ENCODE measurements around the gene PKIG.

DNA sequence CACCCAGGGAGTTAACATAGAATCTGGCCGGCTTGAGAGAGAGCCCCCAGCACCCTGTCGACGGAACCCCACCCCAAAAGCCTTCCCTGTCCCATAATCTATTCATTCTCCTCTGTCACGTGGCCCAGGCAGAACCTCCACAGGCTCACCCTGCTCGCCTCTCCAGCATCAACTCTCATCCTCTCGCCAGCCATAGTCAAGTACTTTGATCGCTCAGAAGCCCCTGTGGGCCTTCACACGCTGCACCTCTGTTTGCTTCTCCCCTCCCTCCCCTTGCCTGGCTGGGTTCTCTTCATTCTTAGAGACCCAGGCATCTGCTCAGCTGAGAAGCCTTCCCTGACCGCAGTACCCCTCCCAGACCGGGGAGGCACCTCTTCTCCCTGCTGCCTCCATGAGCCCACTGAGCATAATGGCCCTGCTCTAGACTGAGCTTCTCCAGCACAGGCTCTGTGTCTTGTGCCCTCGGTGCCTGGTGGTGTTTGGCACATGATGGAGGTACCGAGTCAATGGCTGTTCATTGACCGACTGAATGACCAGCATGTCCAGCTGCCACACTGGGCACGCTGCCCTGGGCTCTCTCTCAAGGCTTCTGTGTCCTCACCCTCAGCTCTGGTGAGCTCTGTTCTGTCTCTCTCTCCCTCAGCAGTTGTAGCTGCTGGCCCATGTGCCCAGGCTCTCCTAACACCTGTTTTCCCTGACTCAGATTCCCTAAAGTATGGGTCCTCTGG is 33.7 kb downstream of the PKIG start:
- TF ChIP-seq EP300 (IDR thresholded peaks at IDR 0.05) (no peak), POLR2A (IDR thresholded peaks at IDR 0.05; ENCODE audit: low read depth) (no peak)
- TF ChIP-seq, protein P1, sequence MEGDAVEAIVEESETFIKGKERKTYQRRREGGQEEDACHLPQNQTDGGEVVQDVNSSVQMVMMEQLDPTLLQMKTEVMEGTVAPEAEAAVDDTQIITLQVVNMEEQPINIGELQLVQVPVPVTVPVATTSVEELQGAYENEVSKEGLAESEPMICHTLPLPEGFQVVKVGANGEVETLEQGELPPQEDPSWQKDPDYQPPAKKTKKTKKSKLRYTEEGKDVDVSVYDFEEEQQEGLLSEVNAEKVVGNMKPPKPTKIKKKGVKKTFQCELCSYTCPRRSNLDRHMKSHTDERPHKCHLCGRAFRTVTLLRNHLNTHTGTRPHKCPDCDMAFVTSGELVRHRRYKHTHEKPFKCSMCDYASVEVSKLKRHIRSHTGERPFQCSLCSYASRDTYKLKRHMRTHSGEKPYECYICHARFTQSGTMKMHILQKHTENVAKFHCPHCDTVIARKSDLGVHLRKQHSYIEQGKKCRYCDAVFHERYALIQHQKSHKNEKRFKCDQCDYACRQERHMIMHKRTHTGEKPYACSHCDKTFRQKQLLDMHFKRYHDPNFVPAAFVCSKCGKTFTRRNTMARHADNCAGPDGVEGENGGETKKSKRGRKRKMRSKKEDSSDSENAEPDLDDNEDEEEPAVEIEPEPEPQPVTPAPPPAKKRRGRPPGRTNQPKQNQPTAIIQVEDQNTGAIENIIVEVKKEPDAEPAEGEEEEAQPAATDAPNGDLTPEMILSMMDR (IDR thresholded peaks at IDR 0.05) = no peak

Measured in esophagus muscularis mucosa (tissue), 4 donors.